Liver (tissue), 9 donors: ENCODE data around the gene DNAL1. TPM values are rescaled to one million over a fixed set of nuclear protein-coding genes. Genes with fewer than 3 reads are reported as not detected.

ENCODE experiments used
- DNase-seq: peaks from one replicate; pipeline ENCODE4 v3.0.0-alpha.2; 2017; ENCODE audit warnings: low spot score
- H3K27ac ChIP-seq, 2 donors: one replicate each; pipeline ENCODE4 v1.7.0; 2013; ENCODE audit warnings: inconsistent platforms in 2 of 2, low read length in 2 of 2, control low read depth in 1 of 2, low read depth in 1 of 2, mild to moderate bottlenecking in 1 of 2
- H3K27me3 ChIP-seq, 4 donors: one replicate each; pipeline versions ENCODE4 v1.6.1 to v1.7.0; 2013; ENCODE audit warnings: low read length in 3 of 4, inconsistent platforms in 1 of 4, mild to moderate bottlenecking in 1 of 4, moderate library complexity in 1 of 4; ENCODE audit not compliant: control insufficient read depth in 4 of 4, insufficient read depth in 4 of 4
- H3K36me3 ChIP-seq, 4 donors: one replicate each; pipeline versions ENCODE4 v1.6.1 to v1.7.0; 2013; ENCODE audit warnings: low read length in 3 of 4, mild to moderate bottlenecking in 3 of 4, low read depth in 1 of 4, moderate library complexity in 1 of 4; ENCODE audit not compliant: control insufficient read depth in 4 of 4, insufficient read depth in 3 of 4
- H3K4me1 ChIP-seq, 4 donors: one replicate each; pipeline versions ENCODE4 v1.6.1 to v1.7.0; 2013; ENCODE audit warnings: low read length in 3 of 4, mild to moderate bottlenecking in 3 of 4, moderate library complexity in 1 of 4; ENCODE audit not compliant: control insufficient read depth in 4 of 4, insufficient read depth in 4 of 4
- H3K4me3 ChIP-seq, 3 donors: one replicate each; pipeline versions ENCODE4 v1.6.1 to v1.7.0; 2013; ENCODE audit warnings: low read length in 3 of 3, control low read depth in 1 of 3, low read depth in 1 of 3, mild to moderate bottlenecking in 1 of 3
- H3K9ac ChIP-seq, 2 donors: one replicate each; pipeline ENCODE4 v1.7.0; 2013; ENCODE audit warnings: low read length in 2 of 2, mild to moderate bottlenecking in 2 of 2, moderate library complexity in 2 of 2, control low read depth in 1 of 2, low read depth in 1 of 2
- H3K9me3 ChIP-seq, 4 donors: one replicate each; pipeline versions ENCODE4 v1.6.1 to v1.7.0; 2013; ENCODE audit warnings: low read length in 3 of 4; ENCODE audit not compliant: control insufficient read depth in 4 of 4
- ATF3 ChIP-seq: IDR thresholded peaks from 2 replicates; pipeline ENCODE4 v1.6.1; 2016; ENCODE audit warnings: antibody characterized with exemption
- CTCF ChIP-seq: fragments of 150-350 bp; IDR thresholded peaks from 2 replicates; pipeline ENCODE4 v1.5.1; 2017; ENCODE audit warnings: improper control_type of control experiment, low read depth, low read length; ENCODE audit not compliant: missing input control
- EGR1 ChIP-seq, 2 donors: IDR thresholded peaks; 2 replicates each; pipeline ENCODE4 v1.6.1; 2016 to 2018; ENCODE audit warnings: antibody characterized with exemption in 2 of 2, low read depth in 2 of 2
- FOXA1 ChIP-seq: IDR thresholded peaks from 2 replicates; pipeline ENCODE4 v1.6.1; 2016; ENCODE audit warnings: antibody characterized with exemption
- FOXA2 ChIP-seq: IDR thresholded peaks from 2 replicates; pipeline ENCODE4 v1.6.1; 2016; ENCODE audit warnings: antibody characterized with exemption
- GABPA ChIP-seq, 2 donors: IDR thresholded peaks in 1 of 2; conservative IDR thresholded peaks in 1 of 2; 2 replicates each; pipeline ENCODE4 v1.6.1; 2016; ENCODE audit warnings: antibody characterized with exemption in 2 of 2, mild to moderate bottlenecking in 1 of 2, moderate library complexity in 1 of 2
- HNF4A ChIP-seq, 2 donors: conservative IDR thresholded peaks; 2 replicates each; pipeline ENCODE4 v1.6.1; 2016; ENCODE audit warnings: antibody characterized with exemption in 2 of 2, mild to moderate bottlenecking in 2 of 2
- JUND ChIP-seq, 2 donors: IDR thresholded peaks; 2 replicates each; pipeline ENCODE4 v1.6.1; 2016; ENCODE audit warnings: antibody characterized with exemption in 2 of 2
- MAX ChIP-seq: IDR thresholded peaks from 2 replicates; pipeline ENCODE4 v1.6.1; 2016; ENCODE audit warnings: antibody characterized with exemption
- NR2F2 ChIP-seq: IDR thresholded peaks from 2 replicates; pipeline ENCODE4 v1.6.1; 2016; ENCODE audit warnings: antibody characterized with exemption
- RAD21 ChIP-seq, 2 donors: IDR thresholded peaks; 2 replicates each; pipeline ENCODE4 v1.6.1; 2016; ENCODE audit warnings: antibody characterized with exemption in 2 of 2, mild to moderate bottlenecking in 2 of 2
- REST ChIP-seq: IDR thresholded peaks from 2 replicates; pipeline ENCODE4 v1.6.1; 2016; ENCODE audit warnings: antibody characterized with exemption, mild to moderate bottlenecking
- RXRA ChIP-seq, 2 donors: IDR thresholded peaks; 2 replicates each; pipeline ENCODE4 v1.6.1; 2017 to 2018; ENCODE audit warnings: antibody characterized with exemption in 2 of 2, mild to moderate bottlenecking in 1 of 2
- SP1 ChIP-seq: IDR thresholded peaks from 2 replicates; pipeline ENCODE4 v1.6.1; 2018; ENCODE audit warnings: antibody characterized with exemption, mild to moderate bottlenecking
- TAF1 ChIP-seq: conservative IDR thresholded peaks from 2 replicates; pipeline ENCODE4 v1.6.1; 2016; ENCODE audit warnings: antibody characterized with exemption, mild to moderate bottlenecking
- YY1 ChIP-seq: IDR thresholded peaks from 2 replicates; pipeline ENCODE4 v1.6.1; 2016; ENCODE audit warnings: antibody characterized with exemption, mild to moderate bottlenecking
- ZBTB33 ChIP-seq: IDR thresholded peaks from 2 replicates; pipeline ENCODE4 v1.6.1; 2016; ENCODE audit warnings: antibody characterized with exemption
- WGBS: extraction: QIAGEN DNeasy Blood & Tissue Kit; methylation state at CpG from one replicate; pipeline ENCODE4 v1.1.7; 2013; 5-methylcytosine and 5-hydroxymethylcytosine counted together
- polyA plus RNA-seq, 2 donors: library from polyadenylated mRNA; stranded (reverse) in 1 of 2; unstranded in 1 of 2; fragments of 200-250 nt in 1 of 2; fragments of >200 nt in 1 of 2; fragmentation: Nextera tagmentation in 1 of 2; extraction: Ambion mirVana in 1 of 2; gene quantifications; one replicate each; pipeline versions ENCODE4 v1.2.1 to v1.2.3, GENCODE V29; 2013 to 2015
- total RNA-seq, 2 donors: library from RNA; depleted of rRNA; stranded (reverse); fragments of >200 nt; gene quantifications; one replicate each; pipeline ENCODE4 v1.2.3, GENCODE V29; 2014
- donor health status: healthy.
- donor health status: healthy.
- donor health status: healthy.
- donor health status: healthy.
- donor health status: healthy.

The DNAL1 gene
- total and polyA plus RNA-seq, 4 donors, result 1.9 to 3.4 (median 2.4) TPM

- TF ChIP-seq NR2F2 (no peak), TAF1 (no peak), FOXA2 (no peak), ZBTB33 (no peak), FOXA1 (no peak), JUND (IDR thresholded peaks at IDR 0.05) (no peak), CTCF (no peak), YY1 (no peak), ATF3 (no peak), RAD21 (IDR thresholded peaks at IDR 0.05) (no peak), HNF4A (conservative IDR thresholded peaks at IDR 0.05) (no peak), RXRA (IDR thresholded peaks at IDR 0.05) (no peak), EGR1 (IDR thresholded peaks at IDR 0.05; ENCODE audit: low read depth in 2 of 2) (no peak), MAX (no peak), GABPA (IDR thresholded peaks at IDR 0.05 in 1 of 2, conservative IDR thresholded peaks at IDR 0.05 in 1 of 2) (no peak), SP1 (no peak)
- no peak overlapping the region for H3K4me3 ChIP-seq
- peak overlapping the region; percentile 78 to 81 for H3K27ac ChIP-seq
- peaks cover 13 to 65% (median 51%) of the 10 kb centered on the region in 4 donors for H3K4me1 ChIP-seq
- H3K36me3 ChIP-seq, result peaks cover 7 to 62% (median 37%) of the 10 kb centered on the region in 4 donors
- no peak for DNase-seq
- H3K9ac ChIP-seq, result peak overlapping the region in 1 of 2 donors; percentile 16
- WGBS, result 93% methylated on average over 2 of the region's 2 CpGs
- H3K27me3 ChIP-seq, result no peaks in the 10 kb centered on the region
- H3K9me3 ChIP-seq, result no peaks in the 10 kb centered on the region
Observed at GRCh38 chr14:73724696-73725095, 79.9 kb downstream of the DNAL1 start.

GRCh38 chr14:73725116-73726024 lies 80.6 kb downstream of the DNAL1 start:
- no peak for TF ChIP-seq FOXA2
- no peak for TF ChIP-seq RAD21 (IDR thresholded peaks at IDR 0.05)
- no peak for TF ChIP-seq JUND (IDR thresholded peaks at IDR 0.05)
- no peak for TF ChIP-seq CTCF
- no peak for TF ChIP-seq YY1
- TF ChIP-seq EGR1 (IDR thresholded peaks at IDR 0.05; ENCODE audit: low read depth in 2 of 2), result no peak
- no peak for TF ChIP-seq REST
- TF ChIP-seq NR2F2, result no peak
- TF ChIP-seq RXRA (IDR thresholded peaks at IDR 0.05), result no peak
- TF ChIP-seq ZBTB33, result no peak
- peak overlapping the region; percentile 78 to 81 for H3K27ac ChIP-seq
- H3K4me1 ChIP-seq, result peaks cover 13 to 65% (median 51%) of the 10 kb centered on the region in 4 donors

More at GRCh38 chr14:73725116-73726024, 80.6 kb downstream of the DNAL1 start:
- H3K36me3 ChIP-seq, result peaks cover 8 to 64% (median 38%) of the 10 kb centered on the region in 4 donors
- H3K9me3 ChIP-seq, result no peaks in the 10 kb centered on the region
- H3K27me3 ChIP-seq, result no peaks in the 10 kb centered on the region
- 88% methylated on average over 8 of the region's 8 CpGs for WGBS
- no peak overlapping the region for H3K9ac ChIP-seq
- DNase-seq, result peak; percentile 84
- no peak overlapping the region for H3K4me3 ChIP-seq
